Parathyroid adenoma (tissue), 2 donors: Measurements from ENCODE around the gene SPTBN5.

Experiments used
- H2AFZ ChIP-seq: fragments of 300-600 bp; sonication (generic); one replicate; pipeline ENCODE4 v1.7.0; 2017; ENCODE audit warnings: antibody characterized with exemption, mild to moderate bottlenecking
- H3K27ac ChIP-seq: fragments of 300-600 bp; sonication (generic); one replicate; pipeline ENCODE4 v1.7.0; 2017
- H3K27me3 ChIP-seq: fragments of 300-600 bp; sonication (generic); one replicate; pipeline ENCODE4 v1.7.0; 2017; ENCODE audit warnings: low read length; ENCODE audit not compliant: control insufficient read depth, insufficient read depth
- H3K36me3 ChIP-seq: fragments of 300-600 bp; sonication (generic); one replicate; pipeline ENCODE4 v1.7.0; 2017; ENCODE audit warnings: low read length; ENCODE audit not compliant: control insufficient read depth, insufficient read depth
- H3K4me1 ChIP-seq: fragments of 300-600 bp; sonication (generic); one replicate; pipeline ENCODE4 v1.7.0; 2017; ENCODE audit warnings: control low read depth
- H3K4me2 ChIP-seq: fragments of 300-600 bp; sonication (generic); one replicate; pipeline ENCODE4 v1.7.0; 2017; ENCODE audit warnings: low read length
- H3K4me3 ChIP-seq: fragments of 300-600 bp; sonication (generic); one replicate; pipeline ENCODE4 v1.7.0; 2017; ENCODE audit warnings: low read depth, low read length
- H3K79me2 ChIP-seq: fragments of 300-600 bp; sonication (generic); one replicate; pipeline ENCODE4 v1.7.0; 2017; ENCODE audit warnings: control low read depth
- H3K9ac ChIP-seq: fragments of 300-600 bp; sonication (generic); one replicate; pipeline ENCODE4 v1.7.0; 2017; ENCODE audit warnings: mild to moderate bottlenecking
- H3K9me3 ChIP-seq: fragments of 300-600 bp; sonication (generic); one replicate; pipeline ENCODE4 v1.7.0; 2017; ENCODE audit warnings: low read length; ENCODE audit not compliant: control insufficient read depth
- TF ChIP-seq, protein P1 (sequence below): fragments of 300-600 bp; sonication (generic); IDR thresholded peaks from one replicate; pipeline ENCODE4 v1.7.0; 2017; ENCODE audit warnings: antibody characterized with exemption, mild to moderate bottlenecking
- donor health status: primary hyperparathyroidism.

SPTBN5 gene

DNA sequence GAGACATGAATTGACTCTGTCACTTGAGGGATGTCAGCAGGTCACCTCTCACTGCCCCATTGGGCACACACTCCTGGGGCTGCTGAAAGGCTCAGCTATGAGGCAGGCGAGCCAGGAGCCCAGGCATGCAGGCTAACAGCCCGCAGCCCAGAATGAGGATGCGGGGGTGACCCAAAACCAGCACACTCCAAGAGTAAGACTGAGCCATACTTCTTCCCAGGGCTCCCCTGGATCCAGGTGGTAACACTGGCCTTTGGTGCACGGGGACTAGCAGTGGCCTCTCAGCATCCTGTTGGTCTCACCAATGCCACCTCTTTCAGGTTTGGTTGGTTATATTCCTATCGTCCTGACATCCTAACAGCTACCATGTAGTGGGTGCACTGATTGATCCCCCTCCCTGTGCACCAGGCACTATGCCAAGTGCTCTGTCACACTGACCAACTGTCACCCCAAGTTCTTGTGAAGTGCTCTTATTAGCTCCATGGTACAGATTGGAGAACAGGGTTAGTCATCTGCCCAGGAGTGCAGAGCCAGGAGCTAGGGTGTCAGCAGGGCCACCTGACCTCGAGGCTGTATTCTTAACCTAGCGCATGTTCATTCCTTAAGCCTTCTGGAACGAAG, 24.8 kb upstream of the SPTBN5 start:
- H3K27ac ChIP-seq: no peak overlapping the region
- H3K4me2 ChIP-seq: no peak overlapping the region
- TF ChIP-seq, protein P1, sequence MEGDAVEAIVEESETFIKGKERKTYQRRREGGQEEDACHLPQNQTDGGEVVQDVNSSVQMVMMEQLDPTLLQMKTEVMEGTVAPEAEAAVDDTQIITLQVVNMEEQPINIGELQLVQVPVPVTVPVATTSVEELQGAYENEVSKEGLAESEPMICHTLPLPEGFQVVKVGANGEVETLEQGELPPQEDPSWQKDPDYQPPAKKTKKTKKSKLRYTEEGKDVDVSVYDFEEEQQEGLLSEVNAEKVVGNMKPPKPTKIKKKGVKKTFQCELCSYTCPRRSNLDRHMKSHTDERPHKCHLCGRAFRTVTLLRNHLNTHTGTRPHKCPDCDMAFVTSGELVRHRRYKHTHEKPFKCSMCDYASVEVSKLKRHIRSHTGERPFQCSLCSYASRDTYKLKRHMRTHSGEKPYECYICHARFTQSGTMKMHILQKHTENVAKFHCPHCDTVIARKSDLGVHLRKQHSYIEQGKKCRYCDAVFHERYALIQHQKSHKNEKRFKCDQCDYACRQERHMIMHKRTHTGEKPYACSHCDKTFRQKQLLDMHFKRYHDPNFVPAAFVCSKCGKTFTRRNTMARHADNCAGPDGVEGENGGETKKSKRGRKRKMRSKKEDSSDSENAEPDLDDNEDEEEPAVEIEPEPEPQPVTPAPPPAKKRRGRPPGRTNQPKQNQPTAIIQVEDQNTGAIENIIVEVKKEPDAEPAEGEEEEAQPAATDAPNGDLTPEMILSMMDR: no peak
- no peaks in the 10 kb centered on the region for H3K27me3 ChIP-seq
- no peaks in the 10 kb centered on the region for H3K79me2 ChIP-seq
- no peak overlapping the region for H3K4me3 ChIP-seq
- no peak overlapping the region for H3K9ac ChIP-seq
- H3K4me1 ChIP-seq: peaks cover 4% of the 10 kb centered on the region
- no peak overlapping the region for H2AFZ ChIP-seq
- no peaks in the 10 kb centered on the region for H3K9me3 ChIP-seq
- H3K36me3 ChIP-seq: no peaks in the 10 kb centered on the region

DNA sequence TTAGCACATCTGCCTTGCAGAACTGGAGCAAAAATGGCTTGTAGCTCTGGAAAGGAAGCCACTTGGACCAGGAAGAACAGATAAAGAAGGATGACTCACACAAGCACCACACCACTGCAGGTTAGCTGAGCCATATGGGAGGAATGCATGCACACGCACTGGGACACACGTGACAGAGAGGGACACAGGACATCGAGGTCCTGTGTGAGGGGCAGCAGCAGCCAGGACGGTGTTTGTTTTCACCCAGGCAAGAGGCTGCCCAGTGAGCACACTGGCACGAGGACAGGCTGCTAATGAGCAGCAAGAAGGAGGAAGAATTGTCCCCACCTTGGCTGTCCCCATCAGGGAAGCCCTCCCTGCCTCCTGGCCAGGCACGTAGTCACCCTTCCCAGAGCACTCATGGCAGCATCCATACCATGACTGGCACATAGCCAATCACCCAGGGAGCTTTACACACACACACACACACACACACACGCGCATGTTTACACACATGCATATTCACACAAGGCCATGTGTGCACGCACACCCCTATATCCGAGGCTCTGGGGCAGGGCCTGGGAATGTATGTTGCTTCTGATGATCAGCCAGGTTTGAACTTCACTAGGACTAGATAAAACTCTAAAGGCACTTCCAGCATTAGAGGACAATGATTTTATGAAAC, 24.0 kb upstream of the SPTBN5 start:
- no peaks in the 10 kb centered on the region for H3K79me2 ChIP-seq
- no peaks in the 10 kb centered on the region for H3K9me3 ChIP-seq
- H3K27me3 ChIP-seq: no peaks in the 10 kb centered on the region
- H3K36me3 ChIP-seq: no peaks in the 10 kb centered on the region
- no peak overlapping the region for H3K9ac ChIP-seq
- H3K4me1 ChIP-seq: peaks cover 4% of the 10 kb centered on the region
- H2AFZ ChIP-seq: no peak overlapping the region
- no peak overlapping the region for H3K27ac ChIP-seq
- no peak overlapping the region for H3K4me2 ChIP-seq
- no peak overlapping the region for H3K4me3 ChIP-seq
- TF ChIP-seq, protein P1: no peak

DNA sequence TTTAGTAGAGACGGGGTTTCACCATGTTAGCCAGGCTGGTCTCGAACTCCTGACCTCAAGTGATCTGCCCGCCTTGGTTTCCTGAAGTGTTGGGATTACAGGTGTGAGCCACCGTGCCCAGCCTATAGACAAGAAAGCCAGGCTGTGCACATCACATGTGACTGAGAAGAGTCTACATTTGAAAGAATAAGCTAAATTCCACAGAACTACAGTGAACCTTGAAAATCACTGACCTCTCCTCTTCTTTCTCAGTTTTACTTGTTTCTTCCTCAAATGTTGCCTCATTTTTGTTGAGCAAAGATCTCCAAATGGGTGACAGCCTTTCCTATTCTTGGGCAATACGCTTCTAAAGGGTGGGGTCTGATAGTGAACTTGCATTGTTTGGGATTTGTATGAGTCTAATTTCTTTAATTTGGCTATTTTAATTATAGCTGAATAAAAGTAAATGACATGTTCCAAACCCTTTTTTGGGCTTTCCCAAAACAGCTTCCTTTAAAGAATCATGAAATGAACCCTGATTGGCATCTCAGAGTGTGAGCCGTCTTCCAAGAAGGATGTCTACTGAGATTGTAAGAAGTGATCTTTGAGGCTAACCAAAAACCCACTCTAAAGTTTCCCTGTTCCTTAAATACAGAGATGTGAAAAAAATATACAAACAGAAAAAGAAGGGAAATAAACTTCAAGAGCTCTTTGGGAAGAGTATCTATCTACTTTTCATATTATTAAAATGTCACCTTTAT, 21.6 kb upstream of the SPTBN5 start:
- no peak overlapping the region for H3K9ac ChIP-seq
- H3K27ac ChIP-seq: no peak overlapping the region
- peaks cover 4% of the 10 kb centered on the region for H3K4me1 ChIP-seq

DNA sequence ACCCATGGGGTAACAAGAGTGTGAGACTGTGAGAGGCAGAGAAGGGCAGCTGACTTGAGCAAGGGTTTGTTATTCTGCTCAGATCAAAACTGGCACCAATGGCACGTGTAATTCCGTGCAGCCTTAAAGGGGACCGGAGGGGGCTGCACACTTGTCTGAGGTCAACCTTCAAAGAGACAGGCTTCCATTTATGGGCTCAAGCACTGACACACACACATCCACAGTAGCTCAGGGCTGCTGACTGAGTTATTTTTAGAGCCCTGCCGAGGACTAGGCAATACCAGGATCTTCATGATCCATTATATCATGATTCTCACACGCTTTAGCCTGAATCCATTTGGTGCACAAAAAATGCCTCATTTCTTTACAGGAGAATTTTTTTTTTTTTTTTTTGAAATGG, 20.6 kb upstream of the SPTBN5 start:
- H3K36me3 ChIP-seq: no peaks in the 10 kb centered on the region
- H3K9ac ChIP-seq: no peak overlapping the region
- no peak overlapping the region for H2AFZ ChIP-seq
- no peaks in the 10 kb centered on the region for H3K79me2 ChIP-seq
- peaks cover 4% of the 10 kb centered on the region for H3K4me1 ChIP-seq
- no peak overlapping the region for H3K4me3 ChIP-seq
- no peak overlapping the region for H3K27ac ChIP-seq
- TF ChIP-seq, protein P1: no peak
- H3K4me2 ChIP-seq: no peak overlapping the region
- no peaks in the 10 kb centered on the region for H3K9me3 ChIP-seq
- H3K27me3 ChIP-seq: no peaks in the 10 kb centered on the region

More for the DNA sequence above, 21.6 kb upstream of the SPTBN5 start:
- Histone ChIP-seq H3K4me2 (no peak overlapping the region), H2AFZ (no peak overlapping the region), H3K4me3 (no peak overlapping the region), H3K27me3 (no peaks in the 10 kb centered on the region), H3K79me2 (no peaks in the 10 kb centered on the region), H3K36me3 (no peaks in the 10 kb centered on the region), H3K9me3 (no peaks in the 10 kb centered on the region)
- TF ChIP-seq, protein P1: no peak
